Liver (tissue), 9 donors: ENCODE results near the gene LDLRAD4. TPM values are rescaled to one million over a fixed set of nuclear protein-coding genes. Genes with fewer than 3 reads are reported as not detected.

Experiments used
- DNase-seq: peaks from one replicate; pipeline ENCODE4 v3.0.0-alpha.2; 2017; ENCODE audit warnings: low spot score
- H3K27ac ChIP-seq, 2 donors: one replicate each; pipeline ENCODE4 v1.7.0; 2013; ENCODE audit warnings: inconsistent platforms in 2 of 2, low read length in 2 of 2, control low read depth in 1 of 2, low read depth in 1 of 2, mild to moderate bottlenecking in 1 of 2
- H3K27me3 ChIP-seq, 4 donors: one replicate each; pipeline versions ENCODE4 v1.6.1 to v1.7.0; 2013; ENCODE audit warnings: low read length in 3 of 4, inconsistent platforms in 1 of 4, mild to moderate bottlenecking in 1 of 4, moderate library complexity in 1 of 4; ENCODE audit not compliant: control insufficient read depth in 4 of 4, insufficient read depth in 4 of 4
- H3K36me3 ChIP-seq, 4 donors: one replicate each; pipeline versions ENCODE4 v1.6.1 to v1.7.0; 2013; ENCODE audit warnings: low read length in 3 of 4, mild to moderate bottlenecking in 3 of 4, low read depth in 1 of 4, moderate library complexity in 1 of 4; ENCODE audit not compliant: control insufficient read depth in 4 of 4, insufficient read depth in 3 of 4
- H3K4me1 ChIP-seq, 4 donors: one replicate each; pipeline versions ENCODE4 v1.6.1 to v1.7.0; 2013; ENCODE audit warnings: low read length in 3 of 4, mild to moderate bottlenecking in 3 of 4, moderate library complexity in 1 of 4; ENCODE audit not compliant: control insufficient read depth in 4 of 4, insufficient read depth in 4 of 4
- H3K4me3 ChIP-seq, 3 donors: one replicate each; pipeline versions ENCODE4 v1.6.1 to v1.7.0; 2013; ENCODE audit warnings: low read length in 3 of 3, control low read depth in 1 of 3, low read depth in 1 of 3, mild to moderate bottlenecking in 1 of 3
- H3K9ac ChIP-seq, 2 donors: one replicate each; pipeline ENCODE4 v1.7.0; 2013; ENCODE audit warnings: low read length in 2 of 2, mild to moderate bottlenecking in 2 of 2, moderate library complexity in 2 of 2, control low read depth in 1 of 2, low read depth in 1 of 2
- H3K9me3 ChIP-seq, 4 donors: one replicate each; pipeline versions ENCODE4 v1.6.1 to v1.7.0; 2013; ENCODE audit warnings: low read length in 3 of 4; ENCODE audit not compliant: control insufficient read depth in 4 of 4
- FOXA1 ChIP-seq: IDR thresholded peaks from 2 replicates; pipeline ENCODE4 v1.6.1; 2016; ENCODE audit warnings: antibody characterized with exemption
- GABPA ChIP-seq, 2 donors: IDR thresholded peaks in 1 of 2; conservative IDR thresholded peaks in 1 of 2; 2 replicates each; pipeline ENCODE4 v1.6.1; 2016; ENCODE audit warnings: antibody characterized with exemption in 2 of 2, mild to moderate bottlenecking in 1 of 2, moderate library complexity in 1 of 2
- HNF4A ChIP-seq, 2 donors: conservative IDR thresholded peaks; 2 replicates each; pipeline ENCODE4 v1.6.1; 2016; ENCODE audit warnings: antibody characterized with exemption in 2 of 2, mild to moderate bottlenecking in 2 of 2
- JUND ChIP-seq, 2 donors: IDR thresholded peaks; 2 replicates each; pipeline ENCODE4 v1.6.1; 2016; ENCODE audit warnings: antibody characterized with exemption in 2 of 2
- MAX ChIP-seq: IDR thresholded peaks from 2 replicates; pipeline ENCODE4 v1.6.1; 2016; ENCODE audit warnings: antibody characterized with exemption
- RAD21 ChIP-seq, 2 donors: IDR thresholded peaks; 2 replicates each; pipeline ENCODE4 v1.6.1; 2016; ENCODE audit warnings: antibody characterized with exemption in 2 of 2, mild to moderate bottlenecking in 2 of 2
- REST ChIP-seq: IDR thresholded peaks from 2 replicates; pipeline ENCODE4 v1.6.1; 2016; ENCODE audit warnings: antibody characterized with exemption, mild to moderate bottlenecking
- RXRA ChIP-seq, 2 donors: IDR thresholded peaks; 2 replicates each; pipeline ENCODE4 v1.6.1; 2017 to 2018; ENCODE audit warnings: antibody characterized with exemption in 2 of 2, mild to moderate bottlenecking in 1 of 2
- TAF1 ChIP-seq: conservative IDR thresholded peaks from 2 replicates; pipeline ENCODE4 v1.6.1; 2016; ENCODE audit warnings: antibody characterized with exemption, mild to moderate bottlenecking
- ZBTB33 ChIP-seq: IDR thresholded peaks from 2 replicates; pipeline ENCODE4 v1.6.1; 2016; ENCODE audit warnings: antibody characterized with exemption
- WGBS: extraction: QIAGEN DNeasy Blood & Tissue Kit; methylation state at CpG from one replicate; pipeline ENCODE4 v1.1.7; 2013; 5-methylcytosine and 5-hydroxymethylcytosine counted together
- polyA plus RNA-seq, 2 donors: library from polyadenylated mRNA; stranded (reverse) in 1 of 2; unstranded in 1 of 2; fragments of 200-250 nt in 1 of 2; fragments of >200 nt in 1 of 2; fragmentation: Nextera tagmentation in 1 of 2; extraction: Ambion mirVana in 1 of 2; gene quantifications; one replicate each; pipeline versions ENCODE4 v1.2.1 to v1.2.3, GENCODE V29; 2013 to 2015
- total RNA-seq, 2 donors: library from RNA; depleted of rRNA; stranded (reverse); fragments of >200 nt; gene quantifications; one replicate each; pipeline ENCODE4 v1.2.3, GENCODE V29; 2014
- donor health status: healthy.
- donor health status: healthy.
- donor health status: healthy.
- donor health status: healthy.
- donor health status: healthy.

The LDLRAD4 gene
- total and polyA plus RNA-seq, 4 donors: 4.8 to 41.7 (median 12.7) TPM

GRCh38 chr18:13570856-13571495 lies 352.4 kb downstream of the LDLRAD4 start (continued):
- no peak for TF ChIP-seq REST

- no peak for TF ChIP-seq ZBTB33
- TF ChIP-seq RXRA (IDR thresholded peaks at IDR 0.05): peak in 1 of 2 donors; percentile 16
- WGBS: 94% methylated on average over 5 of the region's 5 CpGs
- Histone ChIP-seq H3K4me3 (no peak overlapping the region), H3K9ac (no peak overlapping the region), H3K36me3 (no peaks in the 10 kb centered on the region), H3K27me3 (no peaks in the 10 kb centered on the region), H3K27ac (no peak overlapping the region), H3K9me3 (no peaks in the 10 kb centered on the region), H3K4me1 (peaks cover 0 to 2% (median 0%) of the 10 kb centered on the region in 4 donors)
- DNase-seq: no peak
Measured at GRCh38 chr18:13572148-13572547, 353.6 kb downstream of the LDLRAD4 start.

GRCh38 chr18:13572721-13573120 lies 354.2 kb downstream of the LDLRAD4 start:
- Histone ChIP-seq H3K4me3 (no peak overlapping the region), H3K9ac (no peak overlapping the region), H3K27me3 (no peaks in the 10 kb centered on the region), H3K9me3 (no peaks in the 10 kb centered on the region), H3K4me1 (no peaks in the 10 kb centered on the region), H3K36me3 (no peaks in the 10 kb centered on the region), H3K27ac (no peak overlapping the region)
- DNase-seq: no peak
- WGBS: 95% methylated on average over 7 of the region's 7 CpGs
- TF ChIP-seq GABPA (IDR thresholded peaks at IDR 0.05 in 1 of 2, conservative IDR thresholded peaks at IDR 0.05 in 1 of 2): no peak
- TF ChIP-seq FOXA1: no peak

GRCh38 chr18:13573750-13574149 lies 355.2 kb downstream of the LDLRAD4 start:
- Histone ChIP-seq H3K4me1 (no peaks in the 10 kb centered on the region), H3K9ac (no peak overlapping the region), H3K9me3 (no peaks in the 10 kb centered on the region), H3K27ac (no peak overlapping the region), H3K27me3 (no peaks in the 10 kb centered on the region), H3K4me3 (no peak overlapping the region), H3K36me3 (no peaks in the 10 kb centered on the region)
- no peak for DNase-seq
- WGBS: 97% methylated on average over 7 of the region's 7 CpGs
- TF ChIP-seq RAD21 (IDR thresholded peaks at IDR 0.05) (no peak), ZBTB33 (no peak), MAX (no peak), GABPA (IDR thresholded peaks at IDR 0.05 in 1 of 2, conservative IDR thresholded peaks at IDR 0.05 in 1 of 2) (no peak), RXRA (IDR thresholded peaks at IDR 0.05) (no peak), FOXA1 (no peak), HNF4A (conservative IDR thresholded peaks at IDR 0.05) (no peak), JUND (IDR thresholded peaks at IDR 0.05) (no peak), TAF1 (no peak)
